ENCODE data around the gene UBQLN4.

The UBQLN4 gene

DNA sequence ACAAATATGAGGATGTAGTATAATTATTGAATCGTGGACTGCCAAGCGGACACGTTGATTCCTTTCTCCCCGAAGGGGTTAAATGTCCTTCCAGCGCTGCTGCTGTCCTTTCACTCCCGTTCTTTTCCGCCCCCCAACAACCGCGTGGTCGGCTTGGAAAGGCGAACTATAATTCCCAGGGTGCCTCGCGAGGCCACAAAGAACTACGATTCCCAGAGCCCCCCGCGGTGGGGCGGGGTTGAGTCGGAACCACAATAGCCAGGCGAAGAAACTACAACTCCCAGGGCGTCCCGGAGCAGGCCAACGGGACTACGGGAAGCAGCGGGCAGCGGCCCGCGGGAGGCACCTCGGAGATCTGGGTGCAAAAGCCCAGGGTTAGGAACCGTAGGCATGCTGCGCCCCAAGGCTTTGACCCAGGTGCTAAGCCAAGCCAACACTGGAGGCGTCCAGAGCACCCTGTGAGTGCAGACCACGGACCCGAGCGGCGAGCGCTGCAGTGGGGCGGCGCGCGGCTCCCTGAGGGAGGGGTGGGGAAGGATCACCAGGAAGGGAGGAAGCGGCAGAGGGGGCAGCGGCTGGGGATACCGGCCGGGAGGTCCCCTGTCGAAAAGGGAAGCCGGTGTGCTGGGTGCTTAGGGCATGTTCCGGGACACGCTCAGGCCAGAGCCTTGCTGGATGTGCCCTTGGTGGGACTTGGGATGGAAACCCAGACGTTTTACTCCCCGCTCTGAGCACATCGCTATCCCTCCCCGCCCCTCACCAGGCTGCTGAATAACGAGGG is 1.1 kb upstream of the UBQLN4 start, which contains the start of gene LAMTOR2 (continued):
- no peak; the same call in 1 of the 2 replicates for TF ChIP-seq ZNF518A (tag by site-specific recombination; conservative IDR thresholded peaks at IDR 0.05; ENCODE audit: low read depth)
- peak; percentile 73 for TF ChIP-seq REST (tag by site-specific recombination; IDR thresholded peaks at IDR 0.05)
- TF ChIP-seq ZNF501 (tag by site-specific recombination; IDR thresholded peaks at IDR 0.05): peak; percentile 55
- no peak for TF ChIP-seq ZNF132 (tag by site-specific recombination; IDR thresholded peaks at IDR 0.05; ENCODE audit: borderline replicate concordance)
- no peak for TF ChIP-seq ZFP41 (tag by site-specific recombination; IDR thresholded peaks at IDR 0.05; ENCODE audit: borderline replicate concordance)
- no peak for TF ChIP-seq ZNF677 (tag by site-specific recombination; IDR thresholded peaks at IDR 0.05)
- no peak for TF ChIP-seq ZNF169 (tag by site-specific recombination; IDR thresholded peaks at IDR 0.05)
- 0 out of 2 replicates have a peak, but pooled peaks have one; percentile 20 for TF ChIP-seq ZNF223 (tag by site-specific recombination; IDR thresholded peaks at IDR 0.05)
- peak; percentile 74 for TF ChIP-seq KLF9 (tag by site-specific recombination; IDR thresholded peaks at IDR 0.05; ENCODE audit: low read depth)
- peak; percentile 60; the same call in 1 of the 2 replicates for TF ChIP-seq ZNF184 (tag by site-specific recombination; IDR thresholded peaks at IDR 0.05)
- peak; percentile 64 for TF ChIP-seq KLF1 (tag by site-specific recombination; IDR thresholded peaks at IDR 0.05)
- TF ChIP-seq ZFHX2 (tag by site-specific recombination; conservative IDR thresholded peaks at IDR 0.05): 0 out of 2 replicates have a peak, but pooled peaks have one; percentile 2
- peak; percentile 66 for TF ChIP-seq SP7 (tag by site-specific recombination; IDR thresholded peaks at IDR 0.05)
- TF ChIP-seq ZNF600 (tag by site-specific recombination; IDR thresholded peaks at IDR 0.05): peak; percentile 86; the same call in 1 of the 2 replicates
- peak; percentile 87 for TF ChIP-seq IKZF3 (tag by site-specific recombination; IDR thresholded peaks at IDR 0.05)
- TF ChIP-seq, protein P1, sequence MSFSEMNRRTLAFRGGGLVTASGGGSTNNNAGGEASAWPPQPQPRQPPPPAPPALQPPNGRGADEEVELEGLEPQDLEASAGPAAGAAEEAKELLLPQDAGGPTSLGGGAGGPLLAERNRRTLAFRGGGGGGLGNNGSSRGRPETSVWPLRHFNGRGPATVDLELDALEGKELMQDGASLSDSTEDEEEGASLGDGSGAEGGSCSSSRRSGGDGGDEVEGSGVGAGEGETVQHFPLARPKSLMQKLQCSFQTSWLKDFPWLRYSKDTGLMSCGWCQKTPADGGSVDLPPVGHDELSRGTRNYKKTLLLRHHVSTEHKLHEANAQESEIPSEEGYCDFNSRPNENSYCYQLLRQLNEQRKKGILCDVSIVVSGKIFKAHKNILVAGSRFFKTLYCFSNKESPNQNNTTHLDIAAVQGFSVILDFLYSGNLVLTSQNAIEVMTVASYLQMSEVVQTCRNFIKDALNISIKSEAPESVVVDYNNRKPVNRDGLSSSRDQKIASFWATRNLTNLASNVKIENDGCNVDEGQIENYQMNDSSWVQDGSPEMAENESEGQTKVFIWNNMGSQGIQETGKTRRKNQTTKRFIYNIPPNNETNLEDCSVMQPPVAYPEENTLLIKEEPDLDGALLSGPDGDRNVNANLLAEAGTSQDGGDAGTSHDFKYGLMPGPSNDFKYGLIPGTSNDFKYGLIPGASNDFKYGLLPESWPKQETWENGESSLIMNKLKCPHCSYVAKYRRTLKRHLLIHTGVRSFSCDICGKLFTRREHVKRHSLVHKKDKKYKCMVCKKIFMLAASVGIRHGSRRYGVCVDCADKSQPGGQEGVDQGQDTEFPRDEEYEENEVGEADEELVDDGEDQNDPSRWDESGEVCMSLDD (tag by site-specific recombination; IDR thresholded peaks at IDR 0.05): peak; percentile 19
- peak; percentile 30; the same call in 1 of the 2 replicates for TF ChIP-seq ZNF768 (tag by site-specific recombination; IDR thresholded peaks at IDR 0.05)
- TF ChIP-seq, protein P2, sequence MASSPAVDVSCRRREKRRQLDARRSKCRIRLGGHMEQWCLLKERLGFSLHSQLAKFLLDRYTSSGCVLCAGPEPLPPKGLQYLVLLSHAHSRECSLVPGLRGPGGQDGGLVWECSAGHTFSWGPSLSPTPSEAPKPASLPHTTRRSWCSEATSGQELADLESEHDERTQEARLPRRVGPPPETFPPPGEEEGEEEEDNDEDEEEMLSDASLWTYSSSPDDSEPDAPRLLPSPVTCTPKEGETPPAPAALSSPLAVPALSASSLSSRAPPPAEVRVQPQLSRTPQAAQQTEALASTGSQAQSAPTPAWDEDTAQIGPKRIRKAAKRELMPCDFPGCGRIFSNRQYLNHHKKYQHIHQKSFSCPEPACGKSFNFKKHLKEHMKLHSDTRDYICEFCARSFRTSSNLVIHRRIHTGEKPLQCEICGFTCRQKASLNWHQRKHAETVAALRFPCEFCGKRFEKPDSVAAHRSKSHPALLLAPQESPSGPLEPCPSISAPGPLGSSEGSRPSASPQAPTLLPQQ (tag by site-specific recombination; IDR thresholded peaks at IDR 0.05): 0 out of 2 replicates have a peak, but pooled peaks have one; percentile 32
- peak; percentile 47; the same call in 1 of the 2 replicates for TF ChIP-seq WT1 (tag by site-specific recombination; IDR thresholded peaks at IDR 0.05)
- peak; percentile 27 for TF ChIP-seq YY1 (tag by site-specific recombination; IDR thresholded peaks at IDR 0.05)
- no peak for TF ChIP-seq TSHZ1 (tag by site-specific recombination; IDR thresholded peaks at IDR 0.05; ENCODE audit: borderline replicate concordance)
